CD4-positive, alpha-beta memory T cell (primary cell): ENCODE data around the gene HOXC4. TPM values are rescaled to one million over a fixed set of nuclear protein-coding genes. Genes with fewer than 3 reads are reported as not detected.
"Not testable (repeated sequence)": the region's sequence is repeated elsewhere in the genome, so short reads cannot be mapped to it uniquely, and the experiment has no call there.

ENCODE experiments used
- CTCF ChIA-PET: fragments of 350-600 bp; sonication (Branson Sonifier 250); formaldehyde crosslinking; loops from one replicate; lab custom pipeline; 2021; ENCODE audit warnings: inconsistent platforms; ENCODE audit not compliant: partially characterized antibody; lab: Charles Lee
- POLR2A ChIA-PET: fragments of 350-600 bp; sonication (Branson Sonifier 250); formaldehyde crosslinking; loops from one replicate; lab custom pipeline; 2021; ENCODE audit not compliant: partially characterized antibody; lab: Charles Lee
- DNase-seq, 5 donors: peaks; one replicate each; pipeline versions ENCODE4 v3.0.0 to v3.0.0-alpha.2; 2020 to 2022; ENCODE audit warnings: mixed read lengths in 1 of 5
- H3K27ac ChIP-seq: one replicate; pipeline ENCODE4 v1.7.0; 2013; ENCODE audit warnings: low read depth, low read length
- H3K27me3 ChIP-seq: 2 replicates; pipeline ENCODE4 v1.7.0; 2013; ENCODE audit warnings: mild to moderate bottlenecking, low read length, moderate library complexity; ENCODE audit not compliant: insufficient read depth
- H3K36me3 ChIP-seq: 2 replicates; pipeline ENCODE4 v1.7.0; 2013; ENCODE audit warnings: mild to moderate bottlenecking, low read length, moderate library complexity; ENCODE audit not compliant: insufficient read depth
- H3K4me1 ChIP-seq: 2 replicates; pipeline ENCODE4 v1.7.0; 2013; ENCODE audit warnings: mild to moderate bottlenecking, low read length, moderate library complexity; ENCODE audit not compliant: insufficient read depth
- H3K4me3 ChIP-seq, 2 donors: one replicate each; pipeline ENCODE4 v1.7.0; 2013; ENCODE audit warnings: low read length in 2 of 2, mild to moderate bottlenecking in 1 of 2
- H3K9me3 ChIP-seq, 2 donors: one replicate each; pipeline ENCODE4 v1.7.0; 2013; ENCODE audit warnings: low read length in 2 of 2, control low read depth in 1 of 2; ENCODE audit not compliant: control insufficient read depth in 1 of 2
- H3K27ac Mint-ChIP-seq, 7 donors: one replicate each; pipeline ENCODE4 v1.8.0; 2020 to 2021; ENCODE audit warnings: mixed read lengths in 7 of 7, mild to moderate bottlenecking in 6 of 7, inconsistent platforms in 3 of 7, moderate library complexity in 3 of 7
- H3K27me3 Mint-ChIP-seq, 2 donors: one replicate each; pipeline ENCODE4 v1.8.0; 2020 to 2021; ENCODE audit warnings: mixed read lengths in 2 of 2
- H3K36me3 Mint-ChIP-seq, 2 donors: one replicate each; pipeline ENCODE4 v1.8.0; 2020 to 2021; ENCODE audit warnings: mixed read lengths in 2 of 2, inconsistent platforms in 1 of 2, mild to moderate bottlenecking in 1 of 2
- H3K4me1 Mint-ChIP-seq, 4 donors: one replicate each; pipeline ENCODE4 v1.8.0; 2020 to 2021; ENCODE audit warnings: mixed read lengths in 4 of 4, mild to moderate bottlenecking in 1 of 4
- H3K4me3 Mint-ChIP-seq, 8 donors: one replicate each; pipeline ENCODE4 v1.8.0; 2020 to 2021; ENCODE audit warnings: mixed read lengths in 8 of 8, mild to moderate bottlenecking in 7 of 8, moderate library complexity in 6 of 8, inconsistent platforms in 3 of 8
- H3K9me3 Mint-ChIP-seq, 8 donors: one replicate each; pipeline ENCODE4 v1.8.0; 2020 to 2021; ENCODE audit warnings: mixed read lengths in 8 of 8, mild to moderate bottlenecking in 5 of 8, inconsistent platforms in 3 of 8, moderate library complexity in 1 of 8
- intact Hi-C: fragments of 100-400 bp; cut with micrococcal nuclease; formaldehyde crosslinking; loops from one replicate; pipeline ENCODE4 v1.15.1; 2023
- polyA plus RNA-seq, 2 donors: library from polyadenylated mRNA; unstranded; fragments of 300-500 nt; fragmentation: Illumina TruSeq; gene quantifications; one replicate each; pipeline ENCODE4 v1.2.3, GENCODE V29; 2021
- total RNA-seq, 2 experiments: library from RNA; stranded (reverse); gene quantifications; one replicate each; pipeline ENCODE4 v1.2.3, GENCODE V29; 2021

Gene HOXC4
- total and polyA plus RNA-seq, 4 experiments from 2014 or later, result not detected

- no peak for DNase-seq
- H3K36me3 Mint-ChIP-seq, result no peaks in the 10 kb centered on the region
- H3K27me3 Mint-ChIP-seq, result peaks cover 14 to 36% of the 10 kb centered on the region in 2 donors
- ChIA-PET CTCF (interaction anchor here (0.7 kb wide), 1 partner anchor 70 kb away, joined by 3 read pairs; no protein-coding TSS in a partner anchor), POLR2A (no interaction called here)
- H3K27ac Mint-ChIP-seq, result no peak overlapping the region
- Histone ChIP-seq H3K9me3 (no peaks in the 10 kb centered on the region), H3K36me3 (no peaks in the 10 kb centered on the region), H3K4me1 (no peaks in the 10 kb centered on the region), H3K27ac (no peak overlapping the region), H3K27me3 (no peaks in the 10 kb centered on the region), H3K4me3 (no peak overlapping the region)
- no peaks in the 10 kb centered on the region for H3K9me3 Mint-ChIP-seq
- intact Hi-C loops, result no loop called here
- no peaks in the 10 kb centered on the region for H3K4me1 Mint-ChIP-seq
- H3K4me3 Mint-ChIP-seq, result no peak overlapping the region
These were observed 18.3 kb downstream of the HOXC4 start for GRCh38 chr12:54071942-54072341.

- Mint-ChIP-seq H3K4me3 (no peak overlapping the region), H3K27me3 (peaks cover 11 to 26% of the 10 kb centered on the region in 2 donors), H3K9me3 (no peaks in the 10 kb centered on the region), H3K27ac (no peak overlapping the region), H3K36me3 (no peaks in the 10 kb centered on the region), H3K4me1 (peaks cover 0 to 5% (median 1%) of the 10 kb centered on the region in 4 donors)
- ChIA-PET POLR2A (no interaction called here), CTCF (no interaction called here)
- Histone ChIP-seq H3K9me3 (no peaks in the 10 kb centered on the region), H3K4me1 (no peaks in the 10 kb centered on the region), H3K4me3 (no peak overlapping the region), H3K27ac (no peak overlapping the region), H3K36me3 (no peaks in the 10 kb centered on the region), H3K27me3 (no peaks in the 10 kb centered on the region)
- intact Hi-C loops, result no loop called here
- no peak for DNase-seq
These were observed 20.7 kb downstream of the HOXC4 start for GRCh38 chr12:54074308-54074707.

- no peak overlapping the region for H3K4me3 Mint-ChIP-seq
- CTCF ChIA-PET, result no interaction called here
These were observed 21.8 kb downstream of the HOXC4 start for GRCh38 chr12:54075409-54075808.

GRCh38 chr12:54075974-54076373, 22.3 kb downstream of the HOXC4 start:
- CTCF ChIA-PET, result no interaction called here
- H3K27ac Mint-ChIP-seq, result no peak overlapping the region

More at GRCh38 chr12:54075409-54075808, 21.8 kb downstream of the HOXC4 start:
- Histone ChIP-seq H3K27me3 (no peaks in the 10 kb centered on the region), H3K4me1 (no peaks in the 10 kb centered on the region), H3K36me3 (no peaks in the 10 kb centered on the region), H3K27ac (no peak overlapping the region), H3K4me3 (no peak overlapping the region), H3K9me3 (no peaks in the 10 kb centered on the region)
- Mint-ChIP-seq H3K9me3 (no peaks in the 10 kb centered on the region), H3K27ac (no peak overlapping the region), H3K36me3 (no peaks in the 10 kb centered on the region), H3K27me3 (peaks cover 9 to 21% of the 10 kb centered on the region in 2 donors), H3K4me1 (peaks cover 0 to 5% (median 2%) of the 10 kb centered on the region in 4 donors)
- intact Hi-C loops, result no loop called here
- POLR2A ChIA-PET, result no interaction called here
- DNase-seq, result no peak

GRCh38 chr12:54077843-54078242, 24.2 kb downstream of the HOXC4 start:
- H3K4me3 Mint-ChIP-seq, CTCF ChIA-PET, intact Hi-C loops, H3K27me3 ChIP-seq, DNase-seq, H3K9me3 Mint-ChIP-seq, H3K4me1 ChIP-seq, POLR2A ChIA-PET, H3K27ac ChIP-seq, H3K36me3 Mint-ChIP-seq, H3K4me3 ChIP-seq, H3K36me3 ChIP-seq, H3K9me3 ChIP-seq: not testable (repeated sequence)
- Mint-ChIP-seq H3K27ac (peak overlapping the region in 1 of 7 donors; percentile 30), H3K27me3 (peaks cover 6 to 15% of the 10 kb centered on the region in 2 donors), H3K4me1 (peaks cover 13 to 28% (median 18%) of the 10 kb centered on the region in 4 donors)

More at GRCh38 chr12:54075974-54076373, 22.3 kb downstream of the HOXC4 start:
- Mint-ChIP-seq H3K27me3 (peaks cover 10 to 20% of the 10 kb centered on the region in 2 donors), H3K36me3 (no peaks in the 10 kb centered on the region), H3K9me3 (no peaks in the 10 kb centered on the region), H3K4me1 (peaks cover 3 to 11% (median 5%) of the 10 kb centered on the region in 4 donors), H3K4me3 (no peak overlapping the region)
- H3K27ac ChIP-seq, result no peak overlapping the region
- POLR2A ChIA-PET, result no interaction called here
- H3K4me1 ChIP-seq, result no peaks in the 10 kb centered on the region
- no peaks in the 10 kb centered on the region for H3K27me3 ChIP-seq
- no peak for DNase-seq
- H3K36me3 ChIP-seq, result no peaks in the 10 kb centered on the region
- H3K4me3 ChIP-seq, result no peak overlapping the region
- no peaks in the 10 kb centered on the region for H3K9me3 ChIP-seq
- intact Hi-C loops, result no loop called here

GRCh38 chr12:54079115-54079514, 25.5 kb downstream of the HOXC4 start:
- intact Hi-C loops, H3K4me3 ChIP-seq, H3K27ac ChIP-seq, H3K9me3 Mint-ChIP-seq, H3K36me3 ChIP-seq, DNase-seq, H3K27me3 ChIP-seq, H3K9me3 ChIP-seq, POLR2A ChIA-PET, CTCF ChIA-PET, H3K36me3 Mint-ChIP-seq: not testable (repeated sequence)
- peaks cover 10% of the 10 kb centered on the region for H3K4me1 ChIP-seq
- H3K4me3 Mint-ChIP-seq, result peak overlapping the region in 1 of 8 donors; percentile 6
- peak overlapping the region in 3 of 7 donors; percentile 5 to 59 (median 58) for H3K27ac Mint-ChIP-seq
- peaks cover 14 to 40% (median 23%) of the 10 kb centered on the region in 4 donors for H3K4me1 Mint-ChIP-seq
- peaks cover 5 to 13% of the 10 kb centered on the region in 2 donors for H3K27me3 Mint-ChIP-seq

- Mint-ChIP-seq H3K27ac (peak overlapping the region in 6 of 7 donors; percentile 35 to 91 (median 90)), H3K4me3 (peak overlapping the region in 1 of 8 donors; percentile 83), H3K4me1 (peaks cover 14 to 40% (median 23%) of the 10 kb centered on the region in 4 donors), H3K27me3 (peaks cover 3 to 14% of the 10 kb centered on the region in 2 donors)
- H3K4me1 ChIP-seq, result peaks cover 10% of the 10 kb centered on the region
- H3K9me3 Mint-ChIP-seq, H3K36me3 Mint-ChIP-seq, H3K9me3 ChIP-seq, intact Hi-C loops, H3K36me3 ChIP-seq, CTCF ChIA-PET, H3K27ac ChIP-seq, H3K4me3 ChIP-seq, POLR2A ChIA-PET, DNase-seq, H3K27me3 ChIP-seq: not testable (repeated sequence)
These were observed 26.6 kb downstream of the HOXC4 start for GRCh38 chr12:54080008-54080924.
